HT-29 (cell line): ENCODE measurements around the gene QRICH2. TPM values are rescaled to one million over a fixed set of nuclear protein-coding genes. Genes with fewer than 3 reads are reported as not detected.
A peak's percentile ranks its signal among the peaks of the same experiment; 100 is the strongest.
"Not testable (repeated sequence)": the region's sequence is repeated elsewhere in the genome, so short reads cannot be mapped to it uniquely, and the experiment has no call there.

ENCODE experiments used
- DNase-seq: peaks from one replicate; pipeline ENCODE4 v3.0.0-alpha.2; 2015; ENCODE audit warnings: low spot score
- total RNA-seq: library from RNA; depleted of rRNA; stranded (reverse); fragments of >200 nt; shearing (Covaris generic); gene quantifications from 2 replicates; pipeline ENCODE4 v1.2.3, GENCODE V29; 2014

The QRICH2 gene
- total RNA-seq, 1 experiment from 2014 or later, result 0.05 TPM

- not testable (repeated sequence) for DNase-seq
Observed at GRCh38 chr17:76267581-76268001, 40.5 kb downstream of the QRICH2 start.

DNA sequence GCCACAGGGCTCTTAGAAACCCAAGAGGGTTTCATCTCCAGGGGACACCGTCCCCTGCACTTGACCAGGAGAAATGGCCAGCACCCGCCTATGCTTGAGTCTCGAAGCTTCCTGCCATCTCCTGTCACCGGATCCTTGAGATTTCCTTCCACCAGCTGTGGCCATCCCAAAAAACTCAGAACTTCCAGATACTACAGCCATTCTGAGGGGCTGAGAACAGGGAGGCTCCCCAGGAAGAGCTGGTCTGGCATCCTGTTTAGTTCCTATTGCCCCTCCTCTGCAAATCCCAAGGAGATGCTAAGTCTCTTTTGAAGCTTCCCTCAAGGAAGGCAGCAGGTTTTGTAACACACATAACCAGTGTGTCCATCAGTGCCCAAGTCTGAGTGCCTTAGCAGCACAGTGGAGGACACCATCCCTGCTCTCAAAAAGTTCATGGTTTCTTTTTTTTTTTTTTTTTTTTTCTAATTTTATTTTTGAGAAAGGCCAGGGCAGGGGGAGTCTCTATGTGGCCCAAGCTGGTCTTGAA, 41.0 kb downstream of the QRICH2 start:
- no peak for DNase-seq

GRCh38 chr17:76266244-76266938, 41.7 kb downstream of the QRICH2 start:
- peak; percentile 37 for DNase-seq

DNA sequence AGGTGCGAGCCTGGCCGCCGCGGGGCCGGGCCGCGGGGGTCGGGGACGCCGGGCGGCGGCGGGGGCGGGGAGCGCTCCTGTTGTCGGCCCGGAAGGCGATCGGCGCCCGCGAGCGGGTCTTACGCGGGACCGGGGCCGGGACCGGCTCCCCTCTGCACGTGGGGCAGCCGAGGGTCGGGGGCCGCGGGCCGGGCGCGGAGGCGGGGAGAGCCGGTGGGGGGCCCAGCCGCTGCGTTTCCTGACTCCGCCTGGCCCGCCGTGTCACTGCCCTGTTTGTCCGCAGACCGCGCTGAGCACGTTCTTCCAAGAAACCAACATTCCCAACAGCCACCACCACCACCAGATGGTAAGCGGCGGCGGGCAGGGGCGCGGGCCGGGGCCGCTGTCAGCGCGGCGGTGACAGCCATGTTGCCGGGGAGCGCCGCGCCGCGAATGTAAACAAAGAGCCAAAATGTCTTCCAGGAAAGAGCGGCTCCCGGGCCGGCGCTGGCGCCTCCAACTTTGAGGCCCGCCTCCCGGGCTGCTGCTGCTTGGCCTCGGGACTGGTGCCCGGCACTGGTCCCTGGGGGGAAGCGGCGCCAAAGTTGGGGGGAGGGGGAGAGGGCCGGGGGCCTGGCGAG, 42.3 kb downstream of the QRICH2 start:
- DNase-seq, result peak; percentile 34

DNA sequence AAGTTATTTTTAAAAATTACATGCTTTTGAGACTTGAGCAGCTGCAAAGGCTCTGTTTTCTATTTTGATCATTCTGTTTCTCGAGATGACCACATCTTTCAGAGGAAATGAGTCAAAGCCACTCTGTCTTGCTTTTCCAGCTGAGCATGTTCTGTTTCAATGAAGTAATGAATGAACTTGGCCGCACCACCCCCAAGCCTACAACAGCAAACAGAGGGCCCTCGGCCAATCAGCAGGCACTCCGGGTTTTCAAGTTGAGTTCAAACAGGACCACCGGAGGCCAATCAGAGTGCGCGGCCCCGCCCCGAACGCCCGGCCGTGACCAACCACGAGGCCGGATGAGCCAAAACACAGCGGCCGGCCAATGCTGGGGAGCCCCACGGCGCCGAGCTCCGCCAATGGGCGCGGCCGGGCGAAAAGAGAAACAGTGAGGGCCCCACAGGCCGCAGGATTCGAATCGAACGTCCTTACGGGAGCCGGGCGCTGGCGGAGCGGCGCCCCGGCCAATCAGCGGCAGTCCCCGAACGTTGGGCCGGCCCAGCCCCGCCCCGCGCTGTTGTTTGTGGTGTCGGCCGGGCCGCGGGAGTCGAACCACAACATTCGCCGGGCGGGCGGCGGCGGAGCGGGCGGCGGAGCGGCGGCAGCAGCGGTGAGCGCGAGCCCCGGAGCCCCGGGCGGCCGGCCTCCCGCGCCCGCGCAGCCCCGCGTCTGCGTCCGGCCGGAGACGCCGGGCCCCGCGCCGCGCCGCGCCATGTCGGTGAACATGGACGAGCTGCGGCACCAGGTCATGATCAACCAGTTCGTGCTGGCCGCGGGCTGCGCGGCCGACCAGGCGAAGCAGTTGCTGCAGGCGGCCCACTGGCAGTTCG, 43.1 kb downstream of the QRICH2 start, which contains the start of gene UBALD2:
Gene UBALD2, plus strand, starts transcription at position 594 of the 869 bp plus-strand sequence. Its CDS starts 158 bp downstream, at position 752.
- DNase-seq, result peak; percentile 98

DNA sequence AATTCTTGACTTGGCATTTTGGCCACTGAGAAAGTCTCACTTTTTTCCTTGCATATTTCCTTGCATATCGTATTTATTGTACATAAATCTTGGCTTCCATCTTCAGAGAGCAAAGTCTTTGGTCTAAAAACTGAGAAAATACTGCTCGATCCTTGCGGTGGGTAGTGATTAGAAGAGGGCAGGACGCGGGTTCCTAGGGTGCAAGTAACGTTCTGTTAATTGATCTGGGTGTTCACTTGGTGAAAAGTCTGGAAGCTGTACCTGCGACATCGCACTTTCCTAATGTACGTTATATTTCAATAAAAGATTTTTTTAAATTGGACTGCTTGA, 43.7 kb downstream of the QRICH2 start:
- DNase-seq, result no peak

DNA sequence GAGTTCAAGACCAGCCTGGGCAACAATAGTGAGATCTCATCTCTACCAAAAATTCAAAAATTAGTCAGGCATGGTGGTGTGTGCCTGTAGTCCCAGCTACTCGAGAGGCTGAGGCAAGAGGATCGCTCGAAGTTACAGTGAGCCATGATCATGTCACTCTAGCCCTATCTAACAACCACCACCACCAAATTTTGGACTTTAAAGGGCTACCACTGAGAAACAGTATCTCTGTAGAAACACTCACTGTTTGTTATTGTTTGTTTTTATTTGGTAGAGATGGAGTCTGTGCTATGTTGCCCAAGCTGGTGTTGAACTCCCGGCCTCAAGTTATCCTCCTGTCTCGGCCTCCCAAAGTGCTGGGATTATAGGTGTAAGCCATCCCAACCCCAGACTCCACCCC, 44.2 kb downstream of the QRICH2 start:
- DNase-seq, result no peak

GRCh38 chr17:76262732-76263344, 45.2 kb downstream of the QRICH2 start:
- peak; percentile 94 for DNase-seq

- DNase-seq, result no peak
Observed at GRCh38 chr17:76261421-76262215, 46.5 kb downstream of the QRICH2 start.

GRCh38 chr17:76260669-76261068, 47.4 kb downstream of the QRICH2 start:
- DNase-seq, result no peak

- DNase-seq, result no peak
Observed at GRCh38 chr17:76260220-76260619, 47.9 kb downstream of the QRICH2 start.

- DNase-seq, result not testable (repeated sequence)
Observed at GRCh38 chr17:76256430-76257050, 51.5 kb downstream of the QRICH2 start.

DNA sequence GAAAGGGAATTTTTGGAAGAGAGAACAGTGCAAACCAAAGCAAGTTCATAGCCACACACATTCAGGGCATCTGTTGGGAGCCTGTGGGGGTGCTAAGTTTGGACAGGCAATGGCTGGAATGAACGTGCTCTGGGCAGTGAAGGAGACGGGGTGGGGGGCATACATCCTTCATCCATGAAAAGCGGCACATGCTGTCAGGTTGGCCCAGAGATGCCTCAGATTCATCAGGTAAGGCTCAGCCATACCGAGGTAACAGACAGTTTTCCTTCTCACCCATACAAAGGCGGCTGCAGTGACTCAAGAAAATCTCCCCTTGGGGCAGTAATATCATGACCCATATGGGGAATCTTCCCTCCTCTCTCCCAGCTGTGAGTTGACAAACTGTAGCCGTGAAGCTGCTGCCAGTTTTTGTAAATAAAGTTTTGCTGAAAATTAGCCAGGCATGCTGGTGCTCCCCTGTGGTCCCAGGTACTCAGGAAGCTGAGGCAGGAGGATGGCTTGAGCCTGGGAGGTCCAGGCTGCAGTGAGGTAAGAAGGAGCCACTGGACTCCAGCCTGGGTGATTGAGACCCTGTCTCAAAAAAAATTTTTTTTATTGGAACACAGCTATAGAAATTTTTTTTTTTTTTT, 52.2 kb downstream of the QRICH2 start:
- DNase-seq, result no peak

DNA sequence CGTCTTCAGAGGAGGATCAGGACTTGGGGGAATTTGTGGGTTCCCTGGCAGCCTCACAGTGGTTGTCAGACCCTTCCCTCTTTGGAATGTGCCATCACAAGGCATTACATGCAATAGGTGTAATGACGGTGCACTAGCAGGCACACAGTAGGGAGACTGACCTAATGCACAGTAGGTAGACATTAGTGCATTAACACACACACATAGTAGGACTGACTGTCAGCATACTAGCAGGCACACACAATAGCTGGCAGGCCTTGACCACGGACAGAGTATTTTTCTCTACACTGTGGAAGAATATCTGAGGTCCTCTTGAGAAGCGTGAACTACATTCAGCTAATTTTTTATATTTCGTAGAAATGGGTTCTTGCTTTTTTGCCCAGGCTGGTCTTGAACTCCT, 53.8 kb downstream of the QRICH2 start:
- DNase-seq, result no peak

DNA sequence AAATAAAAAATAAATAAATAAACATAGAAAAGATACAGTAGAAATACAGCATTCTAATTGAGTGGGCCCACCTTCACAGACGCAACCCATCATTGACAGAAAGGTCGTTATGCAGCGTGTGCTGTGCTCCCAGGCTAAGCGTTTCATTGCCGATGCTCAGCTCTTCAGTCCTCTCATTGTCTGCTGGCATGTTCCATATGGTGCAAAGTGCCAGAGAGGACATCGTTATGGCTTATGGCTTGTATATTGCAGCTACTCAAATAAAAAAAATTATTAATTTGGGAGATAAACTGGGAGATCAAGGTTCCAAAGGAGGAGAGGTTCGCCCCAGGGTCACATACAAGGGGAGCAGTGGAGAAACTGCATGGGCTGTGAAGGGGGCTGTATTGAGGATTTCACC, 54.2 kb downstream of the QRICH2 start:
- no peak for DNase-seq

DNA sequence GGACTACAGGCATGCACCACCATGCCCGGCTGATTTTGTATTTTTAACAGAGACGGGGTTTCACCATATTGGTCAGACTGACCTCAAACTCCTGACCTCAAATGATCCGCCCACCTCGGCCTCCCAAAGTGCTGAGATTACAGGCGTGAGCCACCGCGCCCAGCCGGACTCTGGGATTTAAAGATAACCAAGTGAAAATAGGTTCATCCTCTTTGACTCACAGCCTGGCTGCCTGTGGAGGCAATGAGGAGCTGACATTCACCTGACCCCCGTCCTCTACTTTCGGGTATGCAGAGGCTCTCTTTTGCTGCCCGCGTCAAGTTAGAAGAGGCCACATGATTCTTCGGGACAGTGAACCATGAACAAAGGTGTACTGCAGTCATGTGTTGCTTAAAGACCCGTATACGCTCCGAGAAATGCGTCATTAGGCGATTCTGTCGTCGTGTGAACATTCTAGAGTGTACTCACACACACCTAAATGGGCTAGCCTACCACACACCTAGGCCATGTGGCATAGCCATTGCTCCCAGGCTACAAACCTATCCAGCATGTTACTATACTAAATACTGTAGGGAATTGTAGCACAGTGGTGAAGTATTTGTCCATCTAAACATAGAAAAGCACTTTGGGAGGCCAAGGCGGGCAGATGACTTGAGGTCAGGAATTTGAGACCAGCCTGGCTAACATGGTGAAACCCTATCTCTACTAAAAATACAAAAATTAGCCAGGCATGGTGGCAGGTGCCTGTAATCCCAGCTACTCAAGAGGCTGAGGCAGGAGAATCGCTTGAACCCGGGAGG, 54.9 kb downstream of the QRICH2 start:
- not testable (repeated sequence) for DNase-seq

DNA sequence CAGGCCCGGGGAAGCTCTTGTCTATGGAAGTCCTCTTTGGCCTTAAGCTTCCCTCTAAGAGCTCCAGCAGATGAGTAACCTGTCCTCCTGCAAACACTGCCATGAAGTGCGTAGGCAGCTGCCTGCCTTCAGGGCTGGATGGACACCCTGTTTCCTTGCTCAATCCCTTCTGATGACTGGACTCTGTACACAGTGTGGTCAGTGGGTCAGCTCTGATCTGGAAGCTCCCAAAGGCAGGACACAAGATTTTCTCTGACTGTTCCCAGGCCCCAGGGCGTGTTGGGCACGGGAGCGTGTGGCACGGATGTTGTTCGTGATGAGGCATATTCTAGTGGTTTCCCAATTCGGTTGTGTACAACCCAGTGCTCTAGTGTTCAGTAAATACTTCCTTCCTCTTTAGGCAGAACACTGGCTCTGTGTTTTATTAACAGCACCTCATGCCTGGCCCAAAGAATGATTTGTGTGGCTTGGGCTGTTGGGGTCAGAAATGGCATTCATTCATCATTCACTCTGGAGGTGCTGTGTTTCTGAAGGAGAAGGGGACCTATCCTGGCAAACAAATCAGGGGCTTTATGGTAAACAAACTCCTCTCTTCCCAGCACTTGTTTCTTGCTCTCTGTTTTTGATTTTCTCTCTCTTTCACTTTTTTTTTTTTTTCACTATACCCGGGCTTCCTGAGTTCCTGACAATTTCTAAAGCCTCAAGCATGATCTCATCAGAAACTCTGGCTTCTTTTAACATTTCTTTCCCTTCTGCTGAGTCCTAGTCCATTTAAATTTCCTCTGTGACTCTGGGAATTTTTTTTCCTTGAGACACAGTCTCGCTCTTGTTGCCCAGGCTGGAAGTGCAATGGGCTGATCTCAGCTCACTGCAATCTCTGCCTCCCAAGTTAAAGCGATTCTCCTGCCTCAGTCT, 55.8 kb downstream of the QRICH2 start:
- no peak for DNase-seq

DNA sequence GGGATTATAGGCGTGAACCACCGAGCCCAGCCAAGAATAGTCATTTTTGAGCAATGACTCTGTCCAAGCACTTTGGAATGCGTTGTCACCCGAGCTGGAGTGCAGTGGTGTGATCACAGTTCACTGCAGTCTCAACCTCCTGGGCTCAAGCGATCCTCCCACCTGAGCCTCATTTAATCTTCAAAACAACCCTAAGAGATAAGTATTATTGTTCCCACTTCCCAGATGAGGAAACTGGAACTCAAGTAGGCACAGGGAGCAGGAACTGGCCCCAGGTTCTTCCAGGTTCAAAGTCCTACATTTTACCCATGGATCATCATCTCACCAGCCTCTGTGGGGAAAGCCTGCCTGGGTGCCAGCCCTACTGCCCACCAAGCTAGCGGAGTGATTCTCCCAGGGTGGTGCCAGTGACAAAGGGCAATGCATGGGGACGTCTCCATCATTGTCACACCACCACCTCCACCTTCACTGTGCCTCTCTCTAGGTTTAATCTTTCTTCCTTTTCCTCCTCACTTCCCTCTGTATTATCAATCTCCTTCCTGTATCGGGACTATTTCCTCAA, 56.5 kb downstream of the QRICH2 start:
- DNase-seq, result no peak
